Mammary epithelial cell (primary cell): Measurements from ENCODE around the gene GLYATL2.

Source experiments
- EZH2 ChIP-seq: IDR thresholded peaks from 2 replicates; pipeline ENCODE4 v1.6.1; 2012; ENCODE audit warnings: low read length, inconsistent platforms, borderline replicate concordance
- TF ChIP-seq, protein P1 (sequence below), 2 donors: IDR thresholded peaks in 1 of 2; conservative IDR thresholded peaks in 1 of 2; 2 replicates each; pipeline ENCODE4 v1.5.1; 2011 to 2012; ENCODE audit warnings: inconsistent platforms in 2 of 2, low read length in 2 of 2, mild to moderate bottlenecking in 2 of 2, control low read depth in 1 of 2, low read depth in 1 of 2; ENCODE audit not compliant: insufficient read depth in 1 of 2; ENCODE audit errors: extremely low read depth in 1 of 2

DNA sequence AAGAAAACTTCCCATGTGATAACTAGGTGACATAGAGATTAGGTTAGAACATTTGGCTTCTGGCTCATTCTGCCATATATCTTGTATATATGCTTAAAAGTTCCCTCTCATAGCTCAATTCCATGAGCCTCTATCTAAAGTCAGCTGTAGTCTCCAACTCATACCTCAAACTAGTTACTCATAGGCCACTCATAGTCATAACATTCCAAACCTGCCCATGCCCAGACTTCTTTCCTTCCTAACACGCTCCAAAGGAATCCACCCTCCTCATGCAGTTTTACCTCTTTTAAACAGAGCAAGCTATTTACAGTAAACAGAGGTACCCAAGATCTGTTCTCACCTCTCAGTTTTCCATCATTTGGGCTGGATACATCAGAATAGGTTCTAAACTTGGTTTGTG, 39.4 kb downstream of the GLYATL2 start:
- TF ChIP-seq EZH2: no peak
- TF ChIP-seq, protein P1, sequence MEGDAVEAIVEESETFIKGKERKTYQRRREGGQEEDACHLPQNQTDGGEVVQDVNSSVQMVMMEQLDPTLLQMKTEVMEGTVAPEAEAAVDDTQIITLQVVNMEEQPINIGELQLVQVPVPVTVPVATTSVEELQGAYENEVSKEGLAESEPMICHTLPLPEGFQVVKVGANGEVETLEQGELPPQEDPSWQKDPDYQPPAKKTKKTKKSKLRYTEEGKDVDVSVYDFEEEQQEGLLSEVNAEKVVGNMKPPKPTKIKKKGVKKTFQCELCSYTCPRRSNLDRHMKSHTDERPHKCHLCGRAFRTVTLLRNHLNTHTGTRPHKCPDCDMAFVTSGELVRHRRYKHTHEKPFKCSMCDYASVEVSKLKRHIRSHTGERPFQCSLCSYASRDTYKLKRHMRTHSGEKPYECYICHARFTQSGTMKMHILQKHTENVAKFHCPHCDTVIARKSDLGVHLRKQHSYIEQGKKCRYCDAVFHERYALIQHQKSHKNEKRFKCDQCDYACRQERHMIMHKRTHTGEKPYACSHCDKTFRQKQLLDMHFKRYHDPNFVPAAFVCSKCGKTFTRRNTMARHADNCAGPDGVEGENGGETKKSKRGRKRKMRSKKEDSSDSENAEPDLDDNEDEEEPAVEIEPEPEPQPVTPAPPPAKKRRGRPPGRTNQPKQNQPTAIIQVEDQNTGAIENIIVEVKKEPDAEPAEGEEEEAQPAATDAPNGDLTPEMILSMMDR (conservative IDR thresholded peaks at IDR 0.05 in 1 of 2, IDR thresholded peaks at IDR 0.05 in 1 of 2; ENCODE audit: extremely low read depth in 1 of 2, insufficient read depth in 1 of 2, low read depth in 1 of 2, low read length in 2 of 2): no peak
